Lung (tissue), 12 donors: Measurements from ENCODE around the gene LRRC8C. TPM values are rescaled to one million over a fixed set of nuclear protein-coding genes. Genes with fewer than 3 reads are reported as not detected.

Experiments used
- ATAC-seq: fragments of 200-7000 bp; cut with Tn5 transposase; one replicate; pipeline ENCODE4 v1.9.1; 2020; ENCODE audit warnings: moderate number of reproducible peaks; ENCODE audit not compliant: insufficient read depth, low FRiP score
- DNase-seq, 3 donors: peaks; one replicate each; pipeline ENCODE4 v3.0.0-alpha.2; 2013 to 2017
- H3K27ac ChIP-seq, 2 donors: one replicate each; pipeline ENCODE4 v1.5.1; 2013; ENCODE audit warnings: mild to moderate bottlenecking in 2 of 2, moderate library complexity in 2 of 2, control low read depth in 1 of 2, inconsistent platforms in 1 of 2, low read depth in 1 of 2, low read length in 1 of 2
- H3K27me3 ChIP-seq, 3 donors: one replicate each; pipeline ENCODE4 v1.5.1; 2013; ENCODE audit warnings: low read length in 2 of 3; ENCODE audit not compliant: control insufficient read depth in 3 of 3, insufficient read depth in 3 of 3
- H3K36me3 ChIP-seq, 4 donors: one replicate each; pipeline ENCODE4 v1.5.1; 2013; ENCODE audit warnings: low read length in 4 of 4, mild to moderate bottlenecking in 1 of 4, moderate library complexity in 1 of 4; ENCODE audit not compliant: control insufficient read depth in 4 of 4, insufficient read depth in 4 of 4
- H3K4me1 ChIP-seq, 5 donors: one replicate each; pipeline ENCODE4 v1.5.1; 2013; ENCODE audit warnings: low read length in 5 of 5, mild to moderate bottlenecking in 2 of 5, moderate library complexity in 1 of 5; ENCODE audit not compliant: control insufficient read depth in 5 of 5, insufficient read depth in 5 of 5
- H3K4me3 ChIP-seq: one replicate; pipeline ENCODE4 v1.5.1; 2013; ENCODE audit warnings: mild to moderate bottlenecking, control low read depth, moderate library complexity
- H3K9ac ChIP-seq, 2 donors: one replicate each; pipeline ENCODE4 v1.5.1; 2013; ENCODE audit warnings: low read length in 2 of 2, control low read depth in 1 of 2; ENCODE audit not compliant: insufficient read depth in 1 of 2
- H3K9me3 ChIP-seq, 4 donors: one replicate each; pipeline ENCODE4 v1.5.1; 2013; ENCODE audit warnings: low read length in 3 of 4, mild to moderate bottlenecking in 1 of 4, moderate library complexity in 1 of 4; ENCODE audit not compliant: control insufficient read depth in 4 of 4, insufficient read depth in 3 of 4
- CTCF ChIP-seq: IDR thresholded peaks from 2 replicates; pipeline ENCODE4 v1.5.1; 2012; ENCODE audit warnings: mild to moderate bottlenecking; ENCODE audit errors: control extremely low read depth, extremely low read depth
- WGBS, 2 donors: extraction: QIAGEN DNeasy Blood & Tissue Kit; methylation state at CpG; one replicate each; pipeline ENCODE4 v1.1.7; 2013; 5-methylcytosine and 5-hydroxymethylcytosine counted together
- polyA plus RNA-seq, 2 donors: library from polyadenylated mRNA; stranded (reverse); fragments of 200-250 nt; gene quantifications; one replicate each; pipeline ENCODE4 v1.2.1, GENCODE V29; 2013
- total RNA-seq, 2 donors: library from RNA; depleted of rRNA in 1 of 2; stranded (reverse); fragments of >200 nt in 1 of 2; gene quantifications; one replicate each; pipeline ENCODE4 v1.2.1, GENCODE V29; 2014 to 2021
- donor health status: control.
- donor health status: control.
- donor health status: Bipolar disorder and iron deficiency.
- donor health status: healthy.
- donor health status: DM: yes; HTN: yes; CAD: no.

The LRRC8C gene
- total and polyA plus RNA-seq, 4 donors: 3.3 to 11.7 (median 6.9) TPM

DNA sequence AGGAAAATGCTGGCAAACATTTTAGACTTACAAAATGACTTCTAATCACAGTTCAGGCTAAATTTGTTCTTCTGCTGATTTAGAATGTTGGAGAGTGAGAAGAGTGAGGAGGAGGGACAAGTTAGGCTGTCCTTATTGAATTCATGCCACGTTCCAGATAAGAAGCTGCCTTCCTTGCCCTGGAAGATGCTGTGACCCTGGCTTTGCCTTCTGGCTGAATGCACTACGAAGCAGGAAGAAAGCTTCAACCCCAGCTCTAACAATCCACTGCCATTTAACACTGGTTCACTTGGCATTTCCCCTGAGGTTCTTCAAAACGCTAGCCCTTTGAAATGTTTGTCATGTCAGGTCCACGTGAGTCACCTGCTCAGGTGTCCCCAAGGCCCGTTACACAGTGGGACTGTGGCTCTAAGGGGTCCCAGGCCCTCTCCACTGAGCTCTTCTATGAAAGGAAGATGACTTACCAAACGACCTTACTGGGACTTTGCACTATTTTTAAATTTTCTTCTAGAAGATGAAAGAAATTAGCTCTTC, 30.0 kb upstream of the LRRC8C start:
- no peak for TF ChIP-seq CTCF
- Histone ChIP-seq H3K27ac (no peak overlapping the region), H3K36me3 (no peaks in the 10 kb centered on the region), H3K4me3 (no peak overlapping the region), H3K9me3 (no peaks in the 10 kb centered on the region), H3K9ac (no peak overlapping the region), H3K27me3 (no peaks in the 10 kb centered on the region), H3K4me1 (peaks cover 0 to 17% (median 5%) of the 10 kb centered on the region in 5 donors)
- ATAC-seq: no peak
- WGBS, 2 donors: 64 to 84% methylated on average over 6 of the region's 6 CpGs
- DNase-seq: peak in 2 of 3 donors; percentile 15 to 25

GRCh38 chr1:89603651-89604413, 29.1 kb upstream of the LRRC8C start:
- Histone ChIP-seq H3K27ac (no peak overlapping the region), H3K27me3 (no peaks in the 10 kb centered on the region), H3K4me3 (no peak overlapping the region), H3K9ac (no peak overlapping the region), H3K9me3 (no peaks in the 10 kb centered on the region), H3K36me3 (no peaks in the 10 kb centered on the region), H3K4me1 (peaks cover 0 to 18% (median 5%) of the 10 kb centered on the region in 5 donors)
- no peak for TF ChIP-seq CTCF
- ATAC-seq (no peak), DNase-seq (no peak)
- WGBS, 2 donors: 72 to 90% methylated on average over 4 of the region's 4 CpGs

DNA sequence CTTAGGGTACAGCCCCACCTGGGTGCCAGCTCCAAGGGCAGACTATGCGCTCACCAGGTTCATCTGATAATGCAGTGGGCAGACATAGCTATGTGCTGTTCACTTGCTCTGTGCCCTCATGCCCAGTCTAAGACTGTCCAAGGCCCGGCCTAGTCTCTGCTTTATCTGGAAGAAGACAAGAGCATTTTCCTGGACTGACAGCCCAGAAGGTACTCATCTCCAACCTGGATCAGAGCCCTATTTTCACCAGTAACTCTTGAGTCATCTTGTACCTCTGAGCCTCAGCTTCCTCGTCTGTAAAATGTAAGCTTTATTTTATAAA, 28.5 kb upstream of the LRRC8C start:
- Histone ChIP-seq H3K27ac (no peak overlapping the region), H3K9ac (no peak overlapping the region), H3K9me3 (no peaks in the 10 kb centered on the region), H3K4me3 (no peak overlapping the region), H3K4me1 (peaks cover 0 to 18% (median 5%) of the 10 kb centered on the region in 5 donors), H3K27me3 (no peaks in the 10 kb centered on the region), H3K36me3 (no peaks in the 10 kb centered on the region)
- no peak for TF ChIP-seq CTCF
- 88 to 95% methylated on average over 3 of the region's 3 CpGs for WGBS, 2 donors
- no peak for DNase-seq
- ATAC-seq: no peak

GRCh38 chr1:89605692-89606091, 27.2 kb upstream of the LRRC8C start:
- Histone ChIP-seq H3K9ac (no peak overlapping the region), H3K36me3 (no peaks in the 10 kb centered on the region), H3K9me3 (no peaks in the 10 kb centered on the region), H3K4me3 (no peak overlapping the region), H3K27ac (no peak overlapping the region), H3K27me3 (no peaks in the 10 kb centered on the region), H3K4me1 (peaks cover 0 to 18% (median 6%) of the 10 kb centered on the region in 5 donors)
- no peak for ATAC-seq
- WGBS, 2 donors: 73 to 82% methylated on average over 2 of the region's 2 CpGs
- no peak for TF ChIP-seq CTCF
- DNase-seq: no peak
